Measurements from ENCODE around the gene CATSPERD.

Gene CATSPERD

GRCh38 chr19:5784581-5785147, 64.2 kb downstream of the CATSPERD start, which contains the start of gene PRR22:
Gene PRR22, minus strand, starts transcription at chr19:5784746. Its CDS starts 86 bp downstream, at chr19:5784660.
- DNase-seq = no peak
- Histone ChIP-seq H3K4me3 (no peak within 1 kb of the TSS), H3K4me1 (peaks cover 0 to under 1% (median 0%) of the 10 kb centered on the region in 4 donors), H3K27ac (no peak within 1 kb of the TSS), H3K36me3 (peaks cover 50 to 61% (median 55%) of the 10 kb centered on the region in 3 donors), H3K9me3 (no peaks in the 10 kb centered on the region), H3K27me3 (no peaks in the 10 kb centered on the region)
- TF ChIP-seq CTCF (IDR thresholded peaks at IDR 0.05) = no peak
- intact Hi-C loops (cut with DNase I; ENCODE audit: low total_unique reads) = no loop called here

- H3K27ac ChIP-seq = no peak overlapping the region
- H3K36me3 ChIP-seq = peaks cover 55 to 65% (median 59%) of the 10 kb centered on the region in 3 donors
- intact Hi-C loops (cut with DNase I; ENCODE audit: low total_unique reads) = no loop called here
- no peaks in the 10 kb centered on the region for H3K9me3 ChIP-seq
- no peak for DNase-seq
- peaks cover 0 to 8% (median 7%) of the 10 kb centered on the region in 4 donors for H3K4me1 ChIP-seq
- TF ChIP-seq CTCF (IDR thresholded peaks at IDR 0.05) = no peak
- no peak overlapping the region for H3K4me3 ChIP-seq
- H3K27me3 ChIP-seq = no peaks in the 10 kb centered on the region
These were observed 65.0 kb downstream of the CATSPERD start for GRCh38 chr19:5785423-5785822.

GRCh38 chr19:5786593-5787408, 66.4 kb downstream of the CATSPERD start:
- H3K4me3 ChIP-seq = no peak overlapping the region
- H3K9me3 ChIP-seq = no peaks in the 10 kb centered on the region
- peaks cover 0 to 8% (median 7%) of the 10 kb centered on the region in 4 donors for H3K4me1 ChIP-seq
- DNase-seq = no peak
- H3K27me3 ChIP-seq = no peaks in the 10 kb centered on the region
- H3K36me3 ChIP-seq = peaks cover 55 to 65% (median 59%) of the 10 kb centered on the region in 3 donors
- intact Hi-C loops (cut with DNase I; ENCODE audit: low total_unique reads) = no loop called here
- no peak overlapping the region for H3K27ac ChIP-seq
- no peak for TF ChIP-seq CTCF (IDR thresholded peaks at IDR 0.05)

- DNase-seq = no peak
- H3K36me3 ChIP-seq = peaks cover 55 to 65% (median 59%) of the 10 kb centered on the region in 3 donors
- TF ChIP-seq CTCF (IDR thresholded peaks at IDR 0.05) = no peak
- no peak overlapping the region for H3K4me3 ChIP-seq
- intact Hi-C loops (cut with DNase I; ENCODE audit: low total_unique reads) = no loop called here
- no peaks in the 10 kb centered on the region for H3K9me3 ChIP-seq
- peaks cover 0 to 8% (median 7%) of the 10 kb centered on the region in 4 donors for H3K4me1 ChIP-seq
- no peaks in the 10 kb centered on the region for H3K27me3 ChIP-seq
- no peak overlapping the region for H3K27ac ChIP-seq
These were observed 67.2 kb downstream of the CATSPERD start for GRCh38 chr19:5787409-5788182.

GRCh38 chr19:5788422-5788821, 68.0 kb downstream of the CATSPERD start:
- intact Hi-C loops (cut with DNase I; ENCODE audit: low total_unique reads) = no loop called here
- peaks cover 0 to 8% (median 7%) of the 10 kb centered on the region in 4 donors for H3K4me1 ChIP-seq
- H3K27me3 ChIP-seq = no peaks in the 10 kb centered on the region
- no peak for TF ChIP-seq CTCF (IDR thresholded peaks at IDR 0.05)
- H3K9me3 ChIP-seq = no peaks in the 10 kb centered on the region
- H3K36me3 ChIP-seq = peaks cover 55 to 65% (median 59%) of the 10 kb centered on the region in 3 donors
- no peak overlapping the region for H3K27ac ChIP-seq
- H3K4me3 ChIP-seq = no peak overlapping the region
- DNase-seq = no peak

Data from tibial artery (tissue), 4 donors.